K562 (cell line): ENCODE data around the gene ALKBH3. TPM values are rescaled to one million over a fixed set of nuclear protein-coding genes. Genes with fewer than 3 reads are reported as not detected.

Experiments used
- CCNT2 ChIP-seq: IDR thresholded peaks from 2 replicates; pipeline ENCODE4 v1.6.1; 2011; ENCODE audit warnings: borderline replicate concordance, low read depth, mild to moderate bottlenecking, moderate library complexity, mixed read lengths, low read length; ENCODE audit not compliant: insufficient read length; ENCODE audit errors: extremely low read depth
- ETV1 ChIP-seq: fragments of 450-650 bp; conservative IDR thresholded peaks from 2 replicates; pipeline ENCODE4 v1.6.1; 2016; ENCODE audit warnings: missing genetic modification characterization, control low read depth, low read depth, missing compliant biosample characterization
- HINFP ChIP-seq: fragments of 450-650 bp; conservative IDR thresholded peaks from 2 replicates; pipeline ENCODE4 v1.6.1; 2016; ENCODE audit warnings: missing genetic modification characterization, low read depth, mild to moderate bottlenecking, control low read depth, missing compliant biosample characterization
- HIVEP1 ChIP-seq: fragments of 250-450 bp; sonication (Bioruptor Pico); IDR thresholded peaks from 2 replicates; pipeline ENCODE4 v1.4.0; 2020; ENCODE audit warnings: mild to moderate bottlenecking
- KAT7 ChIP-seq: sonication (generic); formaldehyde crosslinking; IDR thresholded peaks from 2 replicates; pipeline ENCODE4 v1.8.0; 2022; ENCODE audit warnings: missing genetic modification reagents, mild to moderate bottlenecking, borderline replicate concordance
- MTF1 ChIP-seq: fragments of 250-450 bp; sonication (Bioruptor Pico); IDR thresholded peaks from 2 replicates; pipeline ENCODE4 v1.9.0; 2021; ENCODE audit warnings: moderate library complexity, mild to moderate bottlenecking, inconsistent platforms, borderline replicate concordance
- NFXL1 ChIP-seq: fragments of 450-650 bp; formaldehyde crosslinking; IDR thresholded peaks from 2 replicates; pipeline ENCODE4 v1.4.0; 2021; ENCODE audit warnings: mild to moderate bottlenecking
- SETDB1 ChIP-seq: IDR thresholded peaks from one replicate; pipeline ENCODE4 v1.6.1; 2012; ENCODE audit warnings: low read length, control low read depth, inconsistent platforms
- SRSF1 ChIP-seq: fragments of 200-400 bp; formaldehyde crosslinking; IDR thresholded peaks from 2 replicates; pipeline ENCODE4 v1.6.1; 2017; ENCODE audit warnings: mild to moderate bottlenecking, low read depth, low read length, moderate library complexity
- TAF9B ChIP-seq: fragments of 450-650 bp; IDR thresholded peaks from 2 replicates; pipeline ENCODE4 v1.6.1; 2018; ENCODE audit warnings: mild to moderate bottlenecking; ENCODE audit not compliant: partially characterized antibody
- ZNF23 ChIP-seq: fragments of 250-450 bp; sonication (Bioruptor Pico); IDR thresholded peaks from 2 replicates; pipeline ENCODE4 v1.4.0; 2020; ENCODE audit warnings: mild to moderate bottlenecking
- ZNF253 ChIP-seq: fragments of 250-450 bp; sonication (Bioruptor Pico); conservative IDR thresholded peaks from 2 replicates; pipeline ENCODE4 v1.6.1; 2021; ENCODE audit warnings: mild to moderate bottlenecking
- ZNF277 ChIP-seq: fragments of 250-450 bp; sonication (Bioruptor Pico); IDR thresholded peaks from 2 replicates; pipeline ENCODE4 v1.8.0; 2022; ENCODE audit warnings: inconsistent platforms, mild to moderate bottlenecking, moderate library complexity, borderline replicate concordance
- polyA plus RNA-seq, 8 experiments: library from polyadenylated mRNA; depleted of rRNA in 4 of 8; stranded (reverse) in 5 of 8; unstranded in 3 of 8; fragments of >200 nt; fragmentation: Nextera tagmentation in 2 of 8; fragmentation: Illumina TruSeq in 1 of 8; extraction: Ambion mirVana in 2 of 8; extraction: Trizol in 1 of 8; gene quantifications; 2 replicates each; pipeline versions ENCODE4 v1.2.1 to v1.2.3, GENCODE V29; 2011 to 2014; ENCODE audit warnings: inconsistent platforms in 1 of 8, missing spikeins in 1 of 8
- total RNA-seq, 7 experiments: library from RNA; depleted of rRNA in 6 of 7; stranded (reverse); fragments of >200 nt in 6 of 7; fragmentation: Illumina TruSeq in 2 of 7; extraction: Trizol in 2 of 7; gene quantifications; 2 replicates each; pipeline versions ENCODE4 v1.2.1 to v1.2.3, GENCODE V29; 2011 to 2021; ENCODE audit warnings: low replicate concordance in 1 of 7
- TF ChIP-seq, protein P1 (sequence below), 2 experiments: IDR thresholded peaks in 1 of 2; conservative IDR thresholded peaks in 1 of 2; 2 replicates each; pipeline ENCODE4 v1.6.1; 2016; ENCODE audit warnings: low read depth in 2 of 2, mild to moderate bottlenecking in 1 of 2, missing compliant biosample characterization in 1 of 2, missing genetic modification characterization in 1 of 2, moderate library complexity in 1 of 2
- TF ChIP-seq, protein P2 (sequence below): IDR thresholded peaks from 2 replicates; pipeline ENCODE4 v1.6.1; 2016; ENCODE audit warnings: missing genetic modification characterization, missing compliant biosample characterization
- TF ChIP-seq, protein P3 (sequence below): IDR thresholded peaks from 2 replicates; pipeline ENCODE4 v1.6.1; 2012; ENCODE audit warnings: low read depth, low read length, improper control_type of control experiment, borderline replicate concordance

Gene ALKBH3
- total and polyA plus RNA-seq, 9 of the 15 experiments (the other 6 are each of a cell fraction or from before 2014, with no cell fraction given), result 16.0 to 49.9 (median 36.5) TPM

DNA sequence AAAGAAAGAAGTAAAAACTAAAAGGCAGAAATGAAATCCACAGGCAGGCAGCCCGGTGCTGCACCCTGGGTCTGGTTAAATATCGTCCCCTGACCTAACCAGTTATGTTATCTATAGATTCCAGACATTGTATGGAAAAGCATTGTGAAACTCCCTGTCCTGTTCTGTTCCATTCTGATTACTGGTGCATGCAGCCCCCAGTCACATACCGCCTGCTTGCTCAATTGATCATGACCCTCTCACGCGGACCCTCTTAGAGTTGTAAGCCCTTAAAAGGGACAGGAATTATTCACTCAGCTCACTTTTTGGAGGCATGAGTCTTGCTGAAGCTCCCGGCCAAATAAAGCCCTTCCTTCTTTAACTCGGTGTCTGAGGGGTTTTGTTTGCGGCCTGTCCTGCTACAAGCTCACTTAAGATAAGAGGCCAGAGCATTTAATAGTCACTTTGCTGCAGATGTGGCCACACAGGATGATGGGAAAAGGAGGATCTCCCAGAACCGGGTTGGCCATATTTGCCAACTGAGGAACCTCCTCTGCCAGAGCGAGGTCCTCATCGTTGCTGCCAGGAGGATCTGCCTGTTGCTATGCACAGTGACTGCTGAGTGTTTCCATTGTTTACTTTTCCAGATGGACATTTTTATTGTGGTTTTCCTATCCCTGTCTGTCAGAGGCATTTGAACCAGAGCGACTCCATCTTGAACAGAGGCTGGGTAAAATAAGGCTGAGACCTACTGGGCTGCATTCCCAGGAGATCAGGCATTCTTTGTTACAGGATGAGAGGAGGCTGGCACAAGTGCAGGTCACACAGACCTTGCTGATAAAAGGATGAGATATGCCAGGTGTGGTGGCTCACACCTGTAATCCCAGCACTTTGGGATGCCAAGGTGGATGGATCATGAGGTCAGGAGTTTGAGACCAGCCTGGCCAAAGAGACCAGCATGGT is 72.0 kb downstream of the ALKBH3 start (continued):
- TF ChIP-seq, protein P1, sequence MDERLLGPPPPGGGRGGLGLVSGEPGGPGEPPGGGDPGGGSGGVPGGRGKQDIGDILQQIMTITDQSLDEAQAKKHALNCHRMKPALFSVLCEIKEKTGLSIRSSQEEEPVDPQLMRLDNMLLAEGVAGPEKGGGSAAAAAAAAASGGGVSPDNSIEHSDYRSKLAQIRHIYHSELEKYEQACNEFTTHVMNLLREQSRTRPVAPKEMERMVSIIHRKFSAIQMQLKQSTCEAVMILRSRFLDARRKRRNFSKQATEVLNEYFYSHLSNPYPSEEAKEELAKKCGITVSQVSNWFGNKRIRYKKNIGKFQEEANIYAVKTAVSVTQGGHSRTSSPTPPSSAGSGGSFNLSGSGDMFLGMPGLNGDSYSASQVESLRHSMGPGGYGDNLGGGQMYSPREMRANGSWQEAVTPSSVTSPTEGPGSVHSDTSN (CRISPR knock-in tag; IDR thresholded peaks at IDR 0.05; ENCODE audit: low read depth), result no peak
- TF ChIP-seq, protein P1 (tag; conservative IDR thresholded peaks at IDR 0.05; ENCODE audit: low read depth), result no peak; the same call in 1 of the 2 replicates
- TF ChIP-seq HINFP (peak; percentile 92), ZNF253 (CRISPR knock-in tag) (peak; percentile 76; the same call in 1 of the 2 replicates), SETDB1 (no peak), ETV1 (tag) (peak; percentile 61), ZNF23 (CRISPR knock-in tag) (peak; percentile 82), ZNF277 (no peak), HIVEP1 (peak; percentile 95), KAT7 (CRISPR knock-in tag) (no peak; the same call in 1 of the 2 replicates), NFXL1 (CRISPR knock-in tag) (peak; percentile 95), SRSF1 (no peak), TAF9B (no peak), CCNT2 (peak; percentile 61), MTF1 (CRISPR knock-in tag) (peak; percentile 98)
- TF ChIP-seq, protein P2, sequence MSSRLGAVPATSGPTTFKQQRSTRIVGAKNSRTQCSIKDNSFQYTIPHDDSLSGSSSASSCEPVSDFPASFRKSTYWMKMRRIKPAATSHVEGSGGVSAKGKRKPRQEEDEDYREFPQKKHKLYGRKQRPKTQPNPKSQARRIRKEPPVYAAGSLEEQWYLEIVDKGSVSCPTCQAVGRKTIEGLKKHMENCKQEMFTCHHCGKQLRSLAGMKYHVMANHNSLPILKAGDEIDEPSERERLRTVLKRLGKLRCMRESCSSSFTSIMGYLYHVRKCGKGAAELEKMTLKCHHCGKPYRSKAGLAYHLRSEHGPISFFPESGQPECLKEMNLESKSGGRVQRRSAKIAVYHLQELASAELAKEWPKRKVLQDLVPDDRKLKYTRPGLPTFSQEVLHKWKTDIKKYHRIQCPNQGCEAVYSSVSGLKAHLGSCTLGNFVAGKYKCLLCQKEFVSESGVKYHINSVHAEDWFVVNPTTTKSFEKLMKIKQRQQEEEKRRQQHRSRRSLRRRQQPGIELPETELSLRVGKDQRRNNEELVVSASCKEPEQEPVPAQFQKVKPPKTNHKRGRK (tag), result no peak
- TF ChIP-seq, protein P3, sequence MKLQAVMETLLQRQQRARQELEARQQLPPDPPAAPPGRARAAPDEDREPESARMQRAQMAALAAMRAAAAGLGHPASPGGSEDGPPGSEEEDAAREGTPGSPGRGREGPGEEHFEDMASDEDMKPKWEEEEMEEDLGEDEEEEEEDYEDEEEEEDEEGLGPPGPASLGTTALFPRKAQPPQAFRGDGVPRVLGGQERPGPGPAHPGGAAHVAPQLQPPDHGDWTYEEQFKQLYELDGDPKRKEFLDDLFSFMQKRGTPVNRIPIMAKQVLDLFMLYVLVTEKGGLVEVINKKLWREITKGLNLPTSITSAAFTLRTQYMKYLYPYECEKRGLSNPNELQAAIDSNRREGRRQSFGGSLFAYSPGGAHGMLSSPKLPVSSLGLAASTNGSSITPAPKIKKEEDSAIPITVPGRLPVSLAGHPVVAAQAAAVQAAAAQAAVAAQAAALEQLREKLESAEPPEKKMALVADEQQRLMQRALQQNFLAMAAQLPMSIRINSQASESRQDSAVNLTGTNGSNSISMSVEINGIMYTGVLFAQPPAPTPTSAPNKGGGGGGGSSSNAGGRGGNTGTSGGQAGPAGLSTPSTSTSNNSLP, result no peak
